ENCODE results near the gene PTPRH.

The PTPRH gene

GRCh38 chr19:55246462-55247451, 37.5 kb upstream of the PTPRH start:
- DNase-seq: no peak

GRCh38 chr19:55245236-55245904, 36.1 kb upstream of the PTPRH start:
- DNase-seq: no peak

- no peak for DNase-seq
Observed at GRCh38 chr19:55244004-55244680, 34.8 kb upstream of the PTPRH start.

- DNase-seq: no peak
Observed at GRCh38 chr19:55242517-55242916, 33.2 kb upstream of the PTPRH start.

- DNase-seq: no peak
Observed at GRCh38 chr19:55241935-55242464, 32.7 kb upstream of the PTPRH start.

- no peak for DNase-seq
Observed at GRCh38 chr19:55241143-55241934, 32.0 kb upstream of the PTPRH start.

- no peak for DNase-seq
Observed at GRCh38 chr19:55240713-55241020, 31.4 kb upstream of the PTPRH start.

- no peak for DNase-seq
Observed at GRCh38 chr19:55239004-55239403, 29.7 kb upstream of the PTPRH start.

GRCh38 chr19:55238030-55238429, 28.7 kb upstream of the PTPRH start:
- DNase-seq: no peak

- no peak for DNase-seq
Observed at GRCh38 chr19:55232986-55233385, 23.7 kb upstream of the PTPRH start.

GRCh38 chr19:55232286-55232602, 22.9 kb upstream of the PTPRH start:
- no peak for DNase-seq

- no peak for DNase-seq
Observed at GRCh38 chr19:55231391-55232285, 22.3 kb upstream of the PTPRH start.

- no peak for DNase-seq
Observed at GRCh38 chr19:55230780-55231179, 21.5 kb upstream of the PTPRH start.

GRCh38 chr19:55230329-55230728, 21.0 kb upstream of the PTPRH start:
- DNase-seq: no peak

GRCh38 chr19:55229789-55230182, 20.5 kb upstream of the PTPRH start:
- no peak for DNase-seq

GRCh38 chr19:55229145-55229788, 20.0 kb upstream of the PTPRH start:
- DNase-seq: no peak

GRCh38 chr19:55228403-55229031, 19.2 kb upstream of the PTPRH start, which contains the start of gene TMEM86B:
TMEM86B (minus strand) TSS chr19:55228763; CDS start chr19:55228741, 22 bp downstream.
- no peak for DNase-seq

GRCh38 chr19:55228015-55228391, 18.7 kb upstream of the PTPRH start:
- DNase-seq: no peak

- no peak for DNase-seq
Observed at GRCh38 chr19:55227241-55228014, 18.1 kb upstream of the PTPRH start.

- DNase-seq: no peak
Observed at GRCh38 chr19:55226788-55227187, 17.5 kb upstream of the PTPRH start.
